ENCODE measurements around the gene CDKL1. TPM values are rescaled to one million over a fixed set of nuclear protein-coding genes. Genes with fewer than 3 reads are reported as not detected.

The CDKL1 gene
- total RNA-seq, 1 experiment from 2014 or later: 11.3 TPM

- Histone ChIP-seq H3K4me3 (ENCODE audit: low read depth, low read length, poor library complexity, severe bottlenecking) (no peak overlapping the region), H3K27ac (ENCODE audit: low read depth, low read length, poor library complexity, severe bottlenecking) (no peak overlapping the region), H3K4me1 (ENCODE audit: insufficient read depth, low read length, poor library complexity, severe bottlenecking) (peaks cover 17% of the 10 kb centered on the region), H3K27me3 (replicated peaks; ENCODE audit: insufficient read depth, low read depth, low read length, poor library complexity) (no peaks in the 10 kb centered on the region), H3K9me3 (ENCODE audit: low read depth, low read length, poor library complexity, severe bottlenecking) (no peaks in the 10 kb centered on the region), H3K36me3 (ENCODE audit: insufficient read depth, low read length, poor library complexity, severe bottlenecking) (no peaks in the 10 kb centered on the region)
- POLR2A ChIA-PET (ENCODE audit: low non-redundant PET): no interaction called here
- DNase-seq (ENCODE audit: low spot score): peak; percentile 59
- CTCF ChIA-PET: interaction anchor here (1.1 kb wide), 1 partner anchor 186 kb away, joined by 3 read pairs; no protein-coding TSS in a partner anchor
- no peak for TF ChIP-seq EZH2 (IDR thresholded peaks at IDR 0.05; ENCODE audit: borderline replicate concordance, low read depth, low read length, poor library complexity, severe bottlenecking)
- TF ChIP-seq, protein P1, sequence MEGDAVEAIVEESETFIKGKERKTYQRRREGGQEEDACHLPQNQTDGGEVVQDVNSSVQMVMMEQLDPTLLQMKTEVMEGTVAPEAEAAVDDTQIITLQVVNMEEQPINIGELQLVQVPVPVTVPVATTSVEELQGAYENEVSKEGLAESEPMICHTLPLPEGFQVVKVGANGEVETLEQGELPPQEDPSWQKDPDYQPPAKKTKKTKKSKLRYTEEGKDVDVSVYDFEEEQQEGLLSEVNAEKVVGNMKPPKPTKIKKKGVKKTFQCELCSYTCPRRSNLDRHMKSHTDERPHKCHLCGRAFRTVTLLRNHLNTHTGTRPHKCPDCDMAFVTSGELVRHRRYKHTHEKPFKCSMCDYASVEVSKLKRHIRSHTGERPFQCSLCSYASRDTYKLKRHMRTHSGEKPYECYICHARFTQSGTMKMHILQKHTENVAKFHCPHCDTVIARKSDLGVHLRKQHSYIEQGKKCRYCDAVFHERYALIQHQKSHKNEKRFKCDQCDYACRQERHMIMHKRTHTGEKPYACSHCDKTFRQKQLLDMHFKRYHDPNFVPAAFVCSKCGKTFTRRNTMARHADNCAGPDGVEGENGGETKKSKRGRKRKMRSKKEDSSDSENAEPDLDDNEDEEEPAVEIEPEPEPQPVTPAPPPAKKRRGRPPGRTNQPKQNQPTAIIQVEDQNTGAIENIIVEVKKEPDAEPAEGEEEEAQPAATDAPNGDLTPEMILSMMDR (conservative IDR thresholded peaks at IDR 0.05; ENCODE audit: low read depth, low read length): peak; percentile 42; the same call in 1 of the 2 replicates
- BruUV-seq (replicated peaks): no TSS peak
- intact Hi-C loops (cut with micrococcal nuclease; ENCODE audit: unreplicated experiment): loop anchor here (5.0 kb wide), 1 partner anchor 190 kb away; the partner anchor contains the start of gene MAP4K5
Measured at GRCh38 chr14:50342221-50343078, 54.2 kb downstream of the CDKL1 start.

DNA sequence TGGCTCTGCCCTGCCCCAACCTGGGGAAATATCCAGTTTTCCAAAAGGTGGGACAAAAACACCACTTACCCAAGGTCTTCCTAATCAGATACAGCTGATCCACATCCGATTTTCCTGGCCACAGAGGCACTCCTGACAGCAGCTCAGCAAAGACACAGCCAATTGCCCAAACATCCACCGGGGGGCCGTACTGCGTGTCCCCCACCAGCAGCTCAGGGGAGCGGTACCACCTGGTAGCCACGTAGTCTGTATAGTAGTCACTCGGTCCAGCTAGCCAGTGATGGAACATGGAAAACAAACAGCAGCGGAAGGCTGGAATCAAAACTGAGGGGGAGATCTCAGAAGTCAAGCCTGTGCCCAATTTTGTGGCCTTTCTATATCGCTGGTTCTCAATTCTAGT, 55.7 kb downstream of the CDKL1 start:
- TF ChIP-seq, protein P1 (conservative IDR thresholded peaks at IDR 0.05; ENCODE audit: low read depth, low read length): peak; percentile 47
- TF ChIP-seq EZH2 (IDR thresholded peaks at IDR 0.05; ENCODE audit: borderline replicate concordance, low read depth, low read length, poor library complexity, severe bottlenecking): no peak
- no peaks in the 10 kb centered on the region for H3K36me3 ChIP-seq (ENCODE audit: insufficient read depth, low read length, poor library complexity, severe bottlenecking)
- H3K27ac ChIP-seq (ENCODE audit: low read depth, low read length, poor library complexity, severe bottlenecking): no peak overlapping the region
- peak; percentile 27 for DNase-seq (ENCODE audit: low spot score)
- peaks cover 23% of the 10 kb centered on the region for H3K4me1 ChIP-seq (ENCODE audit: insufficient read depth, low read length, poor library complexity, severe bottlenecking)
- no peaks in the 10 kb centered on the region for H3K9me3 ChIP-seq (ENCODE audit: low read depth, low read length, poor library complexity, severe bottlenecking)
- ChIA-PET POLR2A (ENCODE audit: low non-redundant PET) (interaction anchor here (0.6 kb wide), 1 partner anchor 13 kb away, joined by 4 read pairs; no protein-coding TSS in a partner anchor), CTCF (interaction anchor here (0.5 to 0.6 kb wide), 2 partner anchors 13 to 870 kb away, joined by 3 to 7 read pairs; no protein-coding TSS in a partner anchor)
- no TSS peak for BruUV-seq (replicated peaks)
- intact Hi-C loops (cut with micrococcal nuclease; ENCODE audit: unreplicated experiment): loop anchor here (5.0 kb wide), 1 partner anchor 191 kb away; the partner anchor contains the start of gene MAP4K5
- no peaks in the 10 kb centered on the region for H3K27me3 ChIP-seq (replicated peaks; ENCODE audit: insufficient read depth, low read depth, low read length, poor library complexity)
- H3K4me3 ChIP-seq (ENCODE audit: low read depth, low read length, poor library complexity, severe bottlenecking): no peak overlapping the region

DNA sequence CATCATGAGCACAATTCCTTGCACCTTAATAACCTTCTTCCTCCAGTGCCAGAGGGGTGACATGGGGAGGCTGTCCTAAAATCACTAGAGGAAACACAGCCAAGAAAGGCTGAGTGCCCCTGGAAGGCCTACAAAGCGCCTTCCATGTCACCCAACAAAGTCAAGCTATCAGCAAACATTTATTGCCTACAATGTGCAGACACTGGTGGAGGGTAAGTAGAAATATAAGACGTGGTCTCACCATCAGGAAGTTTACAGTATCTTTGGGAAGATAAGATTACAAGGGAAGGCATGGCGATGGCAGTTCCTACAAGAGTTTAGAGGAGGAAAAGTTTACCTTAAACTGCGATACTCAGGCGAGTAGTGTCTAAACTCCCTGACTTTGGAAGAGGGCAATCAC, 56.6 kb downstream of the CDKL1 start:
- H3K4me3 ChIP-seq (ENCODE audit: low read depth, low read length, poor library complexity, severe bottlenecking): no peak overlapping the region
- TF ChIP-seq, protein P1 (conservative IDR thresholded peaks at IDR 0.05; ENCODE audit: low read depth, low read length): no peak
- no peak for TF ChIP-seq EZH2 (IDR thresholded peaks at IDR 0.05; ENCODE audit: borderline replicate concordance, low read depth, low read length, poor library complexity, severe bottlenecking)
- no peaks in the 10 kb centered on the region for H3K9me3 ChIP-seq (ENCODE audit: low read depth, low read length, poor library complexity, severe bottlenecking)
- no peaks in the 10 kb centered on the region for H3K36me3 ChIP-seq (ENCODE audit: insufficient read depth, low read length, poor library complexity, severe bottlenecking)
- no peaks in the 10 kb centered on the region for H3K27me3 ChIP-seq (replicated peaks; ENCODE audit: insufficient read depth, low read depth, low read length, poor library complexity)
- POLR2A ChIA-PET (ENCODE audit: low non-redundant PET): no interaction called here
- no peak for DNase-seq (ENCODE audit: low spot score)
- peaks cover 32% of the 10 kb centered on the region for H3K4me1 ChIP-seq (ENCODE audit: insufficient read depth, low read length, poor library complexity, severe bottlenecking)
- no peak overlapping the region for H3K27ac ChIP-seq (ENCODE audit: low read depth, low read length, poor library complexity, severe bottlenecking)
- CTCF ChIA-PET: no interaction called here
- BruUV-seq (replicated peaks): no TSS peak
- intact Hi-C loops (cut with micrococcal nuclease; ENCODE audit: unreplicated experiment): loop anchor here (5.0 kb wide), 1 partner anchor 192 kb away; the partner anchor contains the start of gene MAP4K5
